Vagina (tissue), 2 donors: ENCODE data around the gene CHST1. TPM values are rescaled to one million over a fixed set of nuclear protein-coding genes. Genes with fewer than 3 reads are reported as not detected.
A peak's percentile ranks its signal among the peaks of the same experiment; 100 is the strongest.

Experiments
- DNase-seq, 2 donors: peaks; one replicate each; pipeline ENCODE4 v3.0.0-alpha.2; 2017; ENCODE audit errors: extremely low spot score in 2 of 2
- H3K27ac ChIP-seq: fragments of 200-600 bp; sonication (generic); one replicate; pipeline ENCODE4 v1.5.1; 2019
- H3K27me3 ChIP-seq: fragments of 200-600 bp; sonication (generic); one replicate; pipeline ENCODE4 v1.5.1; 2019
- H3K36me3 ChIP-seq, 2 donors: fragments of 200-600 bp; sonication (generic); one replicate each; pipeline ENCODE4 v1.5.1; 2017 to 2019
- H3K4me1 ChIP-seq: fragments of 200-600 bp; sonication (generic); one replicate; pipeline ENCODE4 v1.5.1; 2019
- H3K4me3 ChIP-seq, 2 donors: fragments of 200-600 bp; sonication (generic); 1 replicate in 1 of 2; 2 replicates in 1 of 2; pipeline ENCODE4 v1.5.1; 2016 to 2019
- H3K9me3 ChIP-seq: fragments of 200-600 bp; sonication (generic); one replicate; pipeline ENCODE4 v1.5.1; 2019
- CTCF ChIP-seq, 3 experiments: fragments of 450-650 bp in 2 of 3; fragments of 200-600 bp in 1 of 3; sonication (generic) in 1 of 3; IDR thresholded peaks; one replicate each; pipeline ENCODE4 v1.5.1; 2017 to 2019; ENCODE audit warnings: antibody characterized with exemption in 3 of 3, mild to moderate bottlenecking in 2 of 3, moderate library complexity in 2 of 3
- POLR2A ChIP-seq, 2 donors: fragments of 450-650 bp; IDR thresholded peaks; one replicate each; pipeline ENCODE4 v1.6.1; 2017; ENCODE audit warnings: antibody characterized with exemption in 2 of 2, mild to moderate bottlenecking in 2 of 2, moderate library complexity in 2 of 2
- POLR2AphosphoS5 ChIP-seq, 2 donors: sonication (generic); formaldehyde crosslinking; IDR thresholded peaks; one replicate each; pipeline ENCODE4 v1.9.0; 2017; ENCODE audit warnings: antibody characterized with exemption in 2 of 2, mild to moderate bottlenecking in 2 of 2, low read depth in 1 of 2; ENCODE audit not compliant: insufficient read depth in 1 of 2
- intact Hi-C: fragments of 100-400 bp; cut with DNase I; formaldehyde crosslinking; loops from one replicate; pipeline ENCODE4 v1.15.1; 2023
- total RNA-seq: library from RNA; depleted of rRNA; stranded (reverse); fragments of >200 nt; gene quantifications from one replicate; pipeline ENCODE4 v1.2.3, GENCODE V29; 2016

Gene CHST1
- total RNA-seq, 1 donor from 2014 or later = 2.0 TPM

GRCh38 chr11:45647329-45647728, 18.1 kb downstream of the CHST1 start:
- no peaks in the 10 kb centered on the region for H3K4me1 ChIP-seq
- no peaks in the 10 kb centered on the region for H3K9me3 ChIP-seq
- no peaks in the 10 kb centered on the region for H3K27me3 ChIP-seq
- no peak overlapping the region for H3K27ac ChIP-seq
- intact Hi-C loops = no loop called here
- TF ChIP-seq POLR2AphosphoS5 (IDR thresholded peaks at IDR 0.05; ENCODE audit: insufficient read depth in 1 of 2, low read depth in 1 of 2) (no peak), CTCF (IDR thresholded peaks at IDR 0.05) (no peak), POLR2A (IDR thresholded peaks at IDR 0.05) (no peak)
- no peak overlapping the region for H3K4me3 ChIP-seq
- no peaks in the 10 kb centered on the region for H3K36me3 ChIP-seq
- no peak for DNase-seq

GRCh38 chr11:45646275-45646927, 19.0 kb downstream of the CHST1 start:
- no peak overlapping the region for H3K4me3 ChIP-seq
- no peaks in the 10 kb centered on the region for H3K27me3 ChIP-seq
- H3K36me3 ChIP-seq = no peaks in the 10 kb centered on the region
- intact Hi-C loops = no loop called here
- TF ChIP-seq POLR2A (IDR thresholded peaks at IDR 0.05) = no peak
- no peak for TF ChIP-seq CTCF (IDR thresholded peaks at IDR 0.05)
- H3K27ac ChIP-seq = no peak overlapping the region
- no peaks in the 10 kb centered on the region for H3K9me3 ChIP-seq
- no peaks in the 10 kb centered on the region for H3K4me1 ChIP-seq
- DNase-seq = peak in 1 of 2 donors; percentile 81

- peak; percentile 58 to 64 for DNase-seq
- TF ChIP-seq POLR2AphosphoS5 (IDR thresholded peaks at IDR 0.05; ENCODE audit: insufficient read depth in 1 of 2, low read depth in 1 of 2) (no peak), POLR2A (IDR thresholded peaks at IDR 0.05) (no peak), CTCF (IDR thresholded peaks at IDR 0.05) (no peak)
- Histone ChIP-seq H3K9me3 (no peaks in the 10 kb centered on the region), H3K27ac (no peak overlapping the region), H3K36me3 (no peaks in the 10 kb centered on the region), H3K4me3 (no peak overlapping the region), H3K27me3 (no peaks in the 10 kb centered on the region), H3K4me1 (no peaks in the 10 kb centered on the region)
- intact Hi-C loops = no loop called here
Measured at GRCh38 chr11:45644981-45645889, 20.2 kb downstream of the CHST1 start.

GRCh38 chr11:45643598-45644260, 21.7 kb downstream of the CHST1 start:
- H3K27ac ChIP-seq = no peak overlapping the region
- no peak for TF ChIP-seq POLR2AphosphoS5 (IDR thresholded peaks at IDR 0.05; ENCODE audit: insufficient read depth in 1 of 2, low read depth in 1 of 2)
- no peak for TF ChIP-seq CTCF (IDR thresholded peaks at IDR 0.05)
- no peak for TF ChIP-seq POLR2A (IDR thresholded peaks at IDR 0.05)
- H3K9me3 ChIP-seq = no peaks in the 10 kb centered on the region
- intact Hi-C loops = no loop called here
- peak; percentile 49 to 67 for DNase-seq
- no peaks in the 10 kb centered on the region for H3K4me1 ChIP-seq
- no peaks in the 10 kb centered on the region for H3K27me3 ChIP-seq
- no peak overlapping the region for H3K4me3 ChIP-seq
- H3K36me3 ChIP-seq = no peaks in the 10 kb centered on the region
